AG10803 (cell line): Measurements from ENCODE around the gene DAGLA.

Experiments
- DNase-seq: peaks from one replicate; pipeline ENCODE4 v3.0.0; 2010; ENCODE audit warnings: low read depth
- H3K4me3 ChIP-seq: 2 replicates; pipeline ENCODE4 v1.5.1; 2011; ENCODE audit warnings: mild to moderate bottlenecking, low read length, control low read depth
- CTCF ChIP-seq: conservative IDR thresholded peaks from 2 replicates; pipeline ENCODE4 v1.5.1; 2011; ENCODE audit warnings: mild to moderate bottlenecking, low read length, control low read depth, inconsistent platforms

The DAGLA gene

GRCh38 chr11:61716478-61717285 is 36.5 kb downstream of the DAGLA start:
- no peak for DNase-seq
- no peak overlapping the region for H3K4me3 ChIP-seq
- TF ChIP-seq CTCF = no peak

GRCh38 chr11:61717286-61718033 is 37.3 kb downstream of the DAGLA start:
- H3K4me3 ChIP-seq = peak overlapping the region; percentile 60; the same call in 1 of the 2 replicates
- no peak for TF ChIP-seq CTCF
- no peak for DNase-seq

- DNase-seq = no peak
- peak overlapping the region; percentile 60 for H3K4me3 ChIP-seq
- TF ChIP-seq CTCF = no peak
Measured at GRCh38 chr11:61718046-61718531, 37.9 kb downstream of the DAGLA start.

DNA sequence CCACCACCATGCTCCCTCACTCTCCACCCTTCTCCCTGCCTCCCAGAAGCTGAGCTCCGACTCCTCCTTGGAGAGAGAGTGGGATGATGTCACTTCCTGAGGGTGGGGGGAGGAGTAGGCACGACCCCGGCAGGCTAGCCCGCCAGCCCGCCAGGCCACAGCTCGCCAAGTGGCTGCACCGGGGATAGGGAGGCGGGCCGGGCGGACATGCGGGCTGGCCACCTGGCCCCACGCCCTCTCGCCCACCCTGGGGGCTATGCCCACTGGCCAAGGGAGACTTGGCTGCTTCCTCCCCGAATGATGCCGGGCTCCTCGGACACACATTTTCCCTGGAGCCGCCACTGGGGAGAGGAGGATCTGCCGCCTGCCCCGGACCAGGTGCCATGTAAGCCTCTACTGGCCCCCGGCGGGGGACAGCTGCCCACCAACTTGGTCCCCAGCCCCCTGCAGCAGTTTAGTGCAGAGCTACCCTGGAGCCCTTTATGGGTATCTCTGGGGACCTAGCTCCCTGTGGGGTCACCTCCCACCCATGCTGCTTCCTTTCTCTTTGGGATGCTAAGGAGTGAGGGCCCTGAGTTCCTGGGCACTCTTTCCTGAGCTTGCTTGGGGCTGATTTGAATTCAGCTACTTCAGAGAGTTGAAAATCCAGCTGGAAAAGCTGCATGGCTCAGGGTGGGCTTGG is 38.6 kb downstream of the DAGLA start:
- H3K4me3 ChIP-seq = peak overlapping the region; percentile 60
- DNase-seq = peak; percentile 60
- no peak for TF ChIP-seq CTCF

- TF ChIP-seq CTCF = no peak
- no peak for DNase-seq
- H3K4me3 ChIP-seq = no peak overlapping the region
Measured at GRCh38 chr11:61719978-61720377, 39.8 kb downstream of the DAGLA start.

GRCh38 chr11:61720597-61720996 is 40.4 kb downstream of the DAGLA start:
- DNase-seq = no peak
- TF ChIP-seq CTCF = no peak

More at GRCh38 chr11:61720597-61720996, 40.4 kb downstream of the DAGLA start:
- H3K4me3 ChIP-seq = no peak overlapping the region
